H9 (cell line): ENCODE data around the gene MRI1. TPM values are rescaled to one million over a fixed set of nuclear protein-coding genes. Genes with fewer than 3 reads are reported as not detected.

Experiments used
- DNase-seq: peaks from one replicate; pipeline ENCODE4 v3.0.0-alpha.2; 2017
- H2AFZ ChIP-seq: one replicate; pipeline ENCODE4 v1.6.1; 2013; ENCODE audit warnings: mild to moderate bottlenecking, low read length, control low read depth, moderate library complexity
- H2AK5ac ChIP-seq: 2 replicates; pipeline ENCODE4 v1.6.1; 2013; ENCODE audit warnings: low read length, control low read depth, mixed read lengths; ENCODE audit not compliant: insufficient read length
- H2BK120ac ChIP-seq: one replicate; pipeline ENCODE4 v1.6.1; 2013; ENCODE audit warnings: low read depth, mild to moderate bottlenecking, low read length, control low read depth, inconsistent platforms; ENCODE audit not compliant: poor library complexity, severe bottlenecking
- H2BK12ac ChIP-seq: 2 replicates; pipeline ENCODE4 v1.6.1; 2013; ENCODE audit warnings: low read length, control low read depth, mixed read lengths, low read depth; ENCODE audit not compliant: insufficient read length
- H2BK15ac ChIP-seq: 2 replicates; pipeline ENCODE4 v1.6.1; 2013; ENCODE audit warnings: low read depth, low read length, control low read depth
- H2BK20ac ChIP-seq: one replicate; pipeline ENCODE4 v1.6.1; 2013; ENCODE audit warnings: low read depth, mild to moderate bottlenecking, low read length, control low read depth, inconsistent platforms; ENCODE audit not compliant: poor library complexity, severe bottlenecking
- H2BK5ac ChIP-seq: 2 replicates; pipeline ENCODE4 v1.6.1; 2013; ENCODE audit warnings: low read length, control low read depth, mixed read lengths; ENCODE audit not compliant: insufficient read length
- H3K14ac ChIP-seq: 2 replicates; pipeline ENCODE4 v1.6.1; 2013; ENCODE audit warnings: low read length, control low read depth; ENCODE audit not compliant: insufficient read depth
- H3K18ac ChIP-seq: 2 replicates; pipeline ENCODE4 v1.6.1; 2013; ENCODE audit warnings: low read depth, mild to moderate bottlenecking, mixed read lengths, low read length, control low read depth; ENCODE audit not compliant: insufficient read length
- H3K23ac ChIP-seq: 2 replicates; pipeline ENCODE4 v1.6.1; 2013; ENCODE audit warnings: low read length, control low read depth, mixed read lengths, low read depth; ENCODE audit not compliant: insufficient read length
- H3K23me2 ChIP-seq: 2 replicates; pipeline ENCODE4 v1.6.1; 2013; ENCODE audit warnings: low read depth, mild to moderate bottlenecking, mixed read lengths, low read length, control low read depth; ENCODE audit not compliant: insufficient read length, poor library complexity, severe bottlenecking
- H3K27ac ChIP-seq: 2 replicates; pipeline ENCODE4 v1.5.1; 2013; ENCODE audit warnings: low read length, control low read depth, mixed read lengths, low read depth; ENCODE audit not compliant: insufficient read length
- H3K27me3 ChIP-seq: 2 replicates; pipeline ENCODE4 v1.6.1; 2013; ENCODE audit warnings: low read length, control low read depth, inconsistent platforms; ENCODE audit not compliant: insufficient read depth
- H3K4ac ChIP-seq: 2 replicates; pipeline ENCODE4 v1.6.1; 2013; ENCODE audit warnings: low read depth, mild to moderate bottlenecking, control low read depth, inconsistent platforms, low read length, moderate library complexity
- H3K4me1 ChIP-seq: 2 replicates; pipeline ENCODE4 v1.6.1; 2013; ENCODE audit warnings: low read length, control low read depth, inconsistent platforms; ENCODE audit not compliant: insufficient read depth
- H3K4me2 ChIP-seq: 2 replicates; pipeline ENCODE4 v1.6.1; 2013; ENCODE audit warnings: low read length, control low read depth, mixed read lengths; ENCODE audit not compliant: insufficient read length, insufficient read depth
- H3K56ac ChIP-seq: 2 replicates; pipeline ENCODE4 v1.6.1; 2013; ENCODE audit warnings: low read depth, mild to moderate bottlenecking, mixed read lengths, low read length, control low read depth; ENCODE audit not compliant: insufficient read length
- H3K79me1 ChIP-seq: 2 replicates; pipeline ENCODE4 v1.6.1; 2013; ENCODE audit warnings: low read depth, mild to moderate bottlenecking, moderate library complexity, low read length, control low read depth, inconsistent platforms; ENCODE audit not compliant: insufficient read depth, poor library complexity, severe bottlenecking
- H3K79me2 ChIP-seq: 2 replicates; pipeline ENCODE4 v1.6.1; 2013; ENCODE audit warnings: low read length, control low read depth, inconsistent platforms; ENCODE audit not compliant: insufficient read depth
- H3K9ac ChIP-seq: 2 replicates; pipeline ENCODE4 v1.6.1; 2013; ENCODE audit warnings: low read length, control low read depth, mixed read lengths; ENCODE audit not compliant: insufficient read length; ENCODE audit errors: extremely low read depth
- H3K9me3 ChIP-seq: one replicate; pipeline ENCODE4 v1.6.1; 2013; ENCODE audit warnings: low read depth, low read length, inconsistent platforms; ENCODE audit not compliant: control insufficient read depth
- H3T11ph ChIP-seq: one replicate; pipeline ENCODE4 v1.6.1; 2013; ENCODE audit warnings: mild to moderate bottlenecking, low read length, control low read depth, inconsistent platforms
- H4K20me1 ChIP-seq: one replicate; pipeline ENCODE4 v1.6.1; 2013; ENCODE audit not compliant: control insufficient read depth, insufficient read length, insufficient read depth
- H4K5ac ChIP-seq: 2 replicates; pipeline ENCODE4 v1.6.1; 2013; ENCODE audit warnings: low read depth, mild to moderate bottlenecking, mixed read lengths, low read length, control low read depth; ENCODE audit not compliant: insufficient read length
- H4K8ac ChIP-seq: replicated peaks from 2 replicates; pipeline ENCODE4 v1.6.1; 2013; ENCODE audit warnings: low read length, control low read depth, mixed read lengths, low read depth; ENCODE audit not compliant: insufficient read length
- H4K91ac ChIP-seq: 2 replicates; pipeline ENCODE4 v1.6.1; 2013; ENCODE audit warnings: low read depth, mild to moderate bottlenecking, moderate library complexity, mixed read lengths, low read length, control low read depth; ENCODE audit not compliant: insufficient read length
- H3K27ac Mint-ChIP-seq, 3 experiments: 2 replicates in 2 of 3; 3 replicates in 1 of 3; pipeline ENCODE4 v1.8.0; 2020 to 2021; ENCODE audit warnings: mixed read lengths in 3 of 3, mild to moderate bottlenecking in 1 of 3, moderate library complexity in 1 of 3
- H3K27me3 Mint-ChIP-seq: 2 replicates; pipeline ENCODE4 v1.8.0; 2021; ENCODE audit warnings: low read depth, mild to moderate bottlenecking, moderate library complexity, mixed read lengths
- H3K36me3 Mint-ChIP-seq, 3 experiments: 2 replicates in 2 of 3; 3 replicates in 1 of 3; pipeline ENCODE4 v1.8.0; 2020 to 2021; ENCODE audit warnings: low read depth in 3 of 3, mixed read lengths in 3 of 3; ENCODE audit not compliant: insufficient read depth in 1 of 3
- H3K4me1 Mint-ChIP-seq, 2 experiments: 2 replicates each; pipeline ENCODE4 v1.8.0; 2020; ENCODE audit warnings: mixed read lengths in 2 of 2
- H3K4me3 Mint-ChIP-seq, 2 experiments: 2 replicates in 1 of 2; 3 replicates in 1 of 2; pipeline ENCODE4 v1.8.0; 2020 to 2021; ENCODE audit warnings: mild to moderate bottlenecking in 2 of 2, mixed read lengths in 2 of 2, moderate library complexity in 1 of 2
- H3K9me3 Mint-ChIP-seq, 2 experiments: 2 replicates in 1 of 2; 3 replicates in 1 of 2; pipeline ENCODE4 v1.8.0; 2020; ENCODE audit warnings: mild to moderate bottlenecking in 2 of 2, mixed read lengths in 2 of 2, moderate library complexity in 1 of 2
- CTCF ChIP-seq: fragments of 200-600 bp; sonication (generic); conservative IDR thresholded peaks from 3 replicates; pipeline ENCODE4 v1.8.0; 2021; ENCODE audit warnings: antibody characterized with exemption, mild to moderate bottlenecking
- WGBS: extraction: QIAGEN DNeasy Blood & Tissue Kit; methylation state at CpG from one replicate; pipeline ENCODE4 v1.1.7; 2013; ENCODE audit warnings: missing lambda C conversion rate, low lambda C conversion rate, mixed read lengths; ENCODE audit not compliant: insufficient read length; ENCODE audit errors: extremely low coverage; 5-methylcytosine and 5-hydroxymethylcytosine counted together
- total RNA-seq: library from RNA; stranded (reverse); gene quantifications from 2 replicates; pipeline ENCODE4 v1.2.1, GENCODE V29; 2021

MRI1 gene
- total RNA-seq, 1 experiment from 2014 or later, result 19.5 TPM

- Histone ChIP-seq H3K27ac (no peak overlapping the region), H3K14ac (no peak overlapping the region)
- H3K36me3 Mint-ChIP-seq, result peaks cover 0 to 4% (median 2%) of the 10 kb centered on the region in 3 experiments; a peak in 4 of 7 replicates
These were observed 34.5 kb upstream of the MRI1 start for GRCh38 chr19:13729859-13730258.

More at GRCh38 chr19:13729859-13730258, 34.5 kb upstream of the MRI1 start:
- Mint-ChIP-seq H3K4me1 (peaks cover 11 to 12% of the 10 kb centered on the region in 2 experiments), H3K4me3 (no peak overlapping the region), H3K27ac (no peak overlapping the region; a peak in 1 of 7 replicates), H3K27me3 (no peaks in the 10 kb centered on the region), H3K9me3 (no peaks in the 10 kb centered on the region)
- TF ChIP-seq CTCF, result no peak
- Histone ChIP-seq H2BK15ac (no peak overlapping the region), H3K56ac (no peak overlapping the region), H3K4me1 (no peaks in the 10 kb centered on the region), H3K23me2 (peaks cover 6% of the 10 kb centered on the region), H3K27me3 (no peaks in the 10 kb centered on the region), H3K9ac (no peak overlapping the region), H2BK5ac (no peak overlapping the region), H4K20me1 (no peaks in the 10 kb centered on the region), H4K8ac (no peak overlapping the region), H3K4ac (no peak overlapping the region), H3T11ph (no peak overlapping the region), H3K79me2 (no peaks in the 10 kb centered on the region), H3K23ac (no peak overlapping the region), H2BK12ac (no peak overlapping the region), H2AFZ (no peak overlapping the region), H4K91ac (no peak overlapping the region), H3K4me2 (no peak overlapping the region), H3K18ac (no peak overlapping the region), H4K5ac (no peak overlapping the region), H2AK5ac (no peak overlapping the region), H2BK120ac (no peak overlapping the region), H2BK20ac (no peak overlapping the region), H3K9me3 (no peaks in the 10 kb centered on the region), H3K79me1 (no peaks in the 10 kb centered on the region)
- WGBS, result no CpG with 5 or more reads among the region's 2 CpGs
- no peak for DNase-seq
